ENCODE measurements around the gene ABCD4. TPM values are rescaled to one million over a fixed set of nuclear protein-coding genes. Genes with fewer than 3 reads are reported as not detected.

The ABCD4 gene
- total RNA-seq, 2 experiments from 2014 or later, result 59.6 to 63.0 TPM

- Mint-ChIP-seq H3K27me3 (peaks cover 9% of the 10 kb centered on the region), H3K9me3 (no peaks in the 10 kb centered on the region), H3K36me3 (ENCODE audit: low read depth) (no peaks in the 10 kb centered on the region), H3K4me3 (no peak overlapping the region), H3K4me1 (ENCODE audit: low read depth) (no peaks in the 10 kb centered on the region), H3K27ac (no peak overlapping the region)
- ATAC-seq (ENCODE audit: poor library complexity) (no peak), DNase-seq (no peak)
- Histone ChIP-seq H3K36me3 (ENCODE audit: insufficient read depth, low read length) (no peaks in the 10 kb centered on the region), H3K27me3 (ENCODE audit: control insufficient read depth in 1 of 2, insufficient read depth in 2 of 2, low read length in 2 of 2) (no peaks in the 10 kb centered on the region), H3K4me3 (ENCODE audit: low read length) (no peak overlapping the region), H3K9me3 (ENCODE audit: control insufficient read depth in 1 of 2, insufficient read depth in 1 of 2, low read length in 2 of 2) (no peaks in the 10 kb centered on the region), H3K4me1 (ENCODE audit: insufficient read depth, low read length) (no peaks in the 10 kb centered on the region), H3K27ac (ENCODE audit: low read depth in 1 of 2, low read length in 2 of 2) (no peak overlapping the region)
- POLR2A ChIA-PET, result no interaction called here
- intact Hi-C loops (cut with DNase I, micrococcal nuclease), result no loop called here
- CTCF ChIA-PET, result no interaction called here
- no peak for TF ChIP-seq CTCF (IDR thresholded peaks at IDR 0.05)
These were observed 35.1 kb downstream of the ABCD4 start for GRCh38 chr14:74267588-74267987.

GRCh38 chr14:74265301-74265965 lies 37.3 kb downstream of the ABCD4 start:
- POLR2A ChIA-PET, result no interaction called here
- CTCF ChIA-PET, result interaction anchor here (1.6 kb wide), 1 partner anchor 14 kb away, joined by 5 read pairs; no protein-coding TSS in a partner anchor
- H3K4me1 Mint-ChIP-seq (ENCODE audit: low read depth), result no peaks in the 10 kb centered on the region

GRCh38 chr14:74263921-74264320 lies 38.8 kb downstream of the ABCD4 start:
- Mint-ChIP-seq H3K36me3 (ENCODE audit: low read depth) (no peaks in the 10 kb centered on the region), H3K9me3 (no peaks in the 10 kb centered on the region), H3K4me3 (no peak overlapping the region), H3K27ac (no peak overlapping the region), H3K27me3 (peaks cover 4% of the 10 kb centered on the region), H3K4me1 (ENCODE audit: low read depth) (no peaks in the 10 kb centered on the region)
- H3K9me3 ChIP-seq (ENCODE audit: control insufficient read depth in 1 of 2, insufficient read depth in 1 of 2, low read length in 2 of 2), result no peaks in the 10 kb centered on the region
- intact Hi-C loops (cut with DNase I, micrococcal nuclease), result no loop called here
- H3K4me1 ChIP-seq (ENCODE audit: insufficient read depth, low read length), result no peaks in the 10 kb centered on the region
- H3K27ac ChIP-seq (ENCODE audit: low read depth in 1 of 2, low read length in 2 of 2), result no peak overlapping the region
- no peak for TF ChIP-seq CTCF (IDR thresholded peaks at IDR 0.05)
- H3K4me3 ChIP-seq (ENCODE audit: low read length), result no peak overlapping the region
- no peaks in the 10 kb centered on the region for H3K36me3 ChIP-seq (ENCODE audit: insufficient read depth, low read length)
- ATAC-seq (ENCODE audit: poor library complexity), result no peak
- ChIA-PET POLR2A (interaction anchor here (0.8 kb wide), 1 partner anchor 17 kb away, joined by 3 read pairs; no protein-coding TSS in a partner anchor), CTCF (no interaction called here)
- no peaks in the 10 kb centered on the region for H3K27me3 ChIP-seq (ENCODE audit: control insufficient read depth in 1 of 2, insufficient read depth in 2 of 2, low read length in 2 of 2)
- DNase-seq, result no peak

More at GRCh38 chr14:74265301-74265965, 37.3 kb downstream of the ABCD4 start:
- Histone ChIP-seq H3K27ac (ENCODE audit: low read depth in 1 of 2, low read length in 2 of 2) (no peak overlapping the region), H3K36me3 (ENCODE audit: insufficient read depth, low read length) (no peaks in the 10 kb centered on the region), H3K9me3 (ENCODE audit: control insufficient read depth in 1 of 2, insufficient read depth in 1 of 2, low read length in 2 of 2) (no peaks in the 10 kb centered on the region), H3K4me3 (ENCODE audit: low read length) (no peak overlapping the region), H3K27me3 (ENCODE audit: control insufficient read depth in 1 of 2, insufficient read depth in 2 of 2, low read length in 2 of 2) (no peaks in the 10 kb centered on the region), H3K4me1 (ENCODE audit: insufficient read depth, low read length) (no peaks in the 10 kb centered on the region)
- ATAC-seq (ENCODE audit: poor library complexity) (no peak), DNase-seq (no peak)
- Mint-ChIP-seq H3K9me3 (no peaks in the 10 kb centered on the region), H3K27me3 (no peaks in the 10 kb centered on the region), H3K27ac (no peak overlapping the region), H3K4me3 (no peak overlapping the region), H3K36me3 (ENCODE audit: low read depth) (no peaks in the 10 kb centered on the region)
- intact Hi-C loops (cut with DNase I, micrococcal nuclease), result no loop called here
- TF ChIP-seq CTCF (IDR thresholded peaks at IDR 0.05), result no peak

Data from CD4-positive, alpha-beta T cell (primary cell).